Natural killer cell (primary cell): ENCODE data around the gene AUH. TPM values are rescaled to one million over a fixed set of nuclear protein-coding genes. Genes with fewer than 3 reads are reported as not detected.

Source experiments
- ATAC-seq, 3 donors: fragments of 150-1000 bp in 2 of 3; fragments of 200-7000 bp in 1 of 3; cut with Tn5 transposase; 1 replicate in 1 of 3; 2 replicates in 2 of 3; pipeline ENCODE4 v1.10.0; 2021; ENCODE audit warnings: mild to moderate bottlenecking in 2 of 3, moderate library complexity in 2 of 3
- DNase-seq, 2 donors: peaks; one replicate each; pipeline versions ENCODE4 v3.0.0 to v3.0.0-alpha.2; 2013 to 2021; ENCODE audit warnings: mixed read lengths in 1 of 2
- H3K27ac ChIP-seq: one replicate; pipeline ENCODE4 v1.5.1; 2013; ENCODE audit warnings: mild to moderate bottlenecking, low read length
- H3K27me3 ChIP-seq: one replicate; pipeline ENCODE4 v1.6.1; 2013; ENCODE audit warnings: low read length; ENCODE audit not compliant: control insufficient read depth, insufficient read depth
- H3K36me3 ChIP-seq: one replicate; pipeline ENCODE4 v1.6.1; 2013; ENCODE audit warnings: low read length; ENCODE audit not compliant: control insufficient read depth, insufficient read depth
- H3K4me1 ChIP-seq: one replicate; pipeline ENCODE4 v1.6.1; 2013; ENCODE audit warnings: low read length; ENCODE audit not compliant: control insufficient read depth, insufficient read depth
- H3K4me3 ChIP-seq: one replicate; pipeline ENCODE4 v1.5.1; 2013; ENCODE audit warnings: low read length
- H3K9me3 ChIP-seq: one replicate; pipeline ENCODE4 v1.6.1; 2013; ENCODE audit warnings: low read length; ENCODE audit not compliant: control insufficient read depth, insufficient read depth
- H3K27ac Mint-ChIP-seq, 2 donors: one replicate each; pipeline ENCODE4 v1.8.0; 2022; ENCODE audit warnings: mild to moderate bottlenecking in 2 of 2, mixed read lengths in 2 of 2, moderate library complexity in 1 of 2
- H3K27me3 Mint-ChIP-seq, 2 donors: one replicate each; pipeline ENCODE4 v1.8.0; 2022; ENCODE audit warnings: low read depth in 2 of 2, mixed read lengths in 2 of 2
- H3K36me3 Mint-ChIP-seq: one replicate; pipeline ENCODE4 v1.8.0; 2022; ENCODE audit warnings: mixed read lengths
- H3K4me1 Mint-ChIP-seq, 2 donors: one replicate each; pipeline ENCODE4 v1.8.0; 2022; ENCODE audit warnings: mixed read lengths in 2 of 2
- H3K4me3 Mint-ChIP-seq: one replicate; pipeline ENCODE4 v1.8.0; 2022; ENCODE audit warnings: mild to moderate bottlenecking, moderate library complexity, mixed read lengths
- H3K9me3 Mint-ChIP-seq, 2 donors: one replicate each; pipeline ENCODE4 v1.8.0; 2022; ENCODE audit warnings: mixed read lengths in 2 of 2
- WGBS: methylation state at CpG from one replicate; pipeline ENCODE4 v1.1.7; 2013; ENCODE audit warnings: missing lambda C conversion rate; ENCODE audit not compliant: insufficient coverage; 5-methylcytosine and 5-hydroxymethylcytosine counted together
- intact Hi-C: fragments of 100-400 bp; cut with micrococcal nuclease; formaldehyde crosslinking; loops from one replicate; pipeline ENCODE4 v1.14.2; 2022
- total RNA-seq, 4 donors: library from RNA; stranded (reverse); fragments of 120-200 nt in 1 of 4; gene quantifications; one replicate each; pipeline versions ENCODE4 v1.2.3 to v1.2.4, GENCODE V29; 2013 to 2022
- TF ChIP-seq, protein P1 (sequence below): fragments of 200-600 bp; IDR thresholded peaks from one replicate; pipeline ENCODE4 v1.8.0; 2022; ENCODE audit warnings: antibody characterized with exemption

AUH gene
- total RNA-seq, 3 donors from 2014 or later (not counting 1 experiment from before 2014, with no cell fraction given) = 26.7 to 36.6 (median 34.9) TPM

DNA sequence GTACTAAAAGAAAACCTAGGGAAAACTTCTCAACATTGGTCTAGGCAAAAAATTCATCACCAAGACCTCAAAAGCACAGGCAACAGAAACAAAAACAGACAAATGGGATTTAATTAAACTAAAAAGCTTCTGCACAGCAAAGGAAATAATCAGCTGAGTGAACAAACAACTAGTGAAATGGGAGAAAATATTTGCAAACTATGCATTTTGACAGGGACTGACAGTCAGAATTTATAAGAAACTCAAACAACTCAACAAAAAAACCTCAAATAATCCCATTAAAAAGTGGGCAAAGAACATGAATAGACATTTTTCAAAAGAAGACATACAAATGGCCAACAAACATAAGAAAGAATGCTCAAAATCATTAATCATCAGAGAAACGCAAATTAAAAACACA lies 189.4 kb downstream of the AUH start:
- Mint-ChIP-seq H3K4me1 (peaks cover 28 to 45% of the 10 kb centered on the region in 2 donors), H3K27ac (no peak overlapping the region), H3K27me3 (no peaks in the 10 kb centered on the region), H3K36me3 (peaks cover 17% of the 10 kb centered on the region), H3K4me3 (no peak overlapping the region), H3K9me3 (peaks cover 0 to 6% of the 10 kb centered on the region in 2 donors)
- H3K27ac ChIP-seq = no peak overlapping the region
- no peaks in the 10 kb centered on the region for H3K27me3 ChIP-seq
- TF ChIP-seq, protein P1, sequence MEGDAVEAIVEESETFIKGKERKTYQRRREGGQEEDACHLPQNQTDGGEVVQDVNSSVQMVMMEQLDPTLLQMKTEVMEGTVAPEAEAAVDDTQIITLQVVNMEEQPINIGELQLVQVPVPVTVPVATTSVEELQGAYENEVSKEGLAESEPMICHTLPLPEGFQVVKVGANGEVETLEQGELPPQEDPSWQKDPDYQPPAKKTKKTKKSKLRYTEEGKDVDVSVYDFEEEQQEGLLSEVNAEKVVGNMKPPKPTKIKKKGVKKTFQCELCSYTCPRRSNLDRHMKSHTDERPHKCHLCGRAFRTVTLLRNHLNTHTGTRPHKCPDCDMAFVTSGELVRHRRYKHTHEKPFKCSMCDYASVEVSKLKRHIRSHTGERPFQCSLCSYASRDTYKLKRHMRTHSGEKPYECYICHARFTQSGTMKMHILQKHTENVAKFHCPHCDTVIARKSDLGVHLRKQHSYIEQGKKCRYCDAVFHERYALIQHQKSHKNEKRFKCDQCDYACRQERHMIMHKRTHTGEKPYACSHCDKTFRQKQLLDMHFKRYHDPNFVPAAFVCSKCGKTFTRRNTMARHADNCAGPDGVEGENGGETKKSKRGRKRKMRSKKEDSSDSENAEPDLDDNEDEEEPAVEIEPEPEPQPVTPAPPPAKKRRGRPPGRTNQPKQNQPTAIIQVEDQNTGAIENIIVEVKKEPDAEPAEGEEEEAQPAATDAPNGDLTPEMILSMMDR = no peak
- no CpG with 5 or more reads among the region's 1 CpG for WGBS
- ATAC-seq (no peak), DNase-seq (no peak)
- no peaks in the 10 kb centered on the region for H3K36me3 ChIP-seq
- intact Hi-C loops = no loop called here
- no peaks in the 10 kb centered on the region for H3K9me3 ChIP-seq
- no peak overlapping the region for H3K4me3 ChIP-seq
- peaks cover 15% of the 10 kb centered on the region for H3K4me1 ChIP-seq

DNA sequence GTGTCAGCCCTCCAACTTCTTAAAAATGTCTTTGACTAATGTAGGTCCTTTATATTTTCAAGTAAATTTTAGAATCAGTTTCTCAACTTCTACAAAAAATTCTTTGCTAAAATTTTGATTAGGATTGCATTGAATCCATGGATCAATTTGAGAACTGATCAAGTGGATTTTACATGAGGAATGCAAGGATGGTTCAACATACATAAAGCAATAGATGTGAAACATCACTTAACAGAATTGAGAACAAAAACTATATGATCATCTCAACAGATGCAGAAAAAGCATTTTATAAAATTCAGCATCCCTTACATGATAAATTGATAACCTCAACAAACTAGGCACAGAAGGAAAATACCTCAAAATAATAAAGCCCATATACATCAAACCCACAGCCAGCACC lies 190.8 kb downstream of the AUH start:
- H3K9me3 Mint-ChIP-seq = peaks cover 0 to 6% of the 10 kb centered on the region in 2 donors
- no peaks in the 10 kb centered on the region for H3K27me3 Mint-ChIP-seq
- intact Hi-C loops = no loop called here

GRCh38 chr9:91166796-91167366 lies 194.8 kb downstream of the AUH start:
- intact Hi-C loops = no loop called here
- Histone ChIP-seq H3K27me3 (no peaks in the 10 kb centered on the region), H3K4me1 (peaks cover 45% of the 10 kb centered on the region), H3K9me3 (no peaks in the 10 kb centered on the region), H3K27ac (no peak overlapping the region), H3K36me3 (no peaks in the 10 kb centered on the region), H3K4me3 (no peak overlapping the region)
- DNase-seq = no peak
- no peaks in the 10 kb centered on the region for H3K27me3 Mint-ChIP-seq
- H3K9me3 Mint-ChIP-seq = peaks cover 0 to 3% of the 10 kb centered on the region in 2 donors
- ATAC-seq = no peak
- 87% methylated on average over 9 of the region's 10 CpGs for WGBS
- TF ChIP-seq, protein P1 = no peak
- no peak overlapping the region for H3K27ac Mint-ChIP-seq
- no peak overlapping the region for H3K4me3 Mint-ChIP-seq
- peaks cover 14% of the 10 kb centered on the region for H3K36me3 Mint-ChIP-seq
- H3K4me1 Mint-ChIP-seq = peaks cover 37 to 41% of the 10 kb centered on the region in 2 donors

More for the DNA sequence above, 190.8 kb downstream of the AUH start:
- H3K9me3 ChIP-seq = no peaks in the 10 kb centered on the region
- no peak for DNase-seq
- no peak for ATAC-seq
- H3K27me3 ChIP-seq = no peaks in the 10 kb centered on the region
- H3K4me3 Mint-ChIP-seq = no peak overlapping the region
- TF ChIP-seq, protein P1 = no peak
- no peak overlapping the region for H3K27ac Mint-ChIP-seq
- peaks cover 21 to 33% of the 10 kb centered on the region in 2 donors for H3K4me1 Mint-ChIP-seq
- peaks cover 17% of the 10 kb centered on the region for H3K36me3 Mint-ChIP-seq
- no peaks in the 10 kb centered on the region for H3K36me3 ChIP-seq
- peaks cover 5% of the 10 kb centered on the region for H3K4me1 ChIP-seq
- no peak overlapping the region for H3K27ac ChIP-seq
- no peak overlapping the region for H3K4me3 ChIP-seq
